Cardiac muscle cell (in vitro differentiated cells and primary cell): ENCODE results near the gene SLU7. TPM values are rescaled to one million over a fixed set of nuclear protein-coding genes. Genes with fewer than 3 reads are reported as not detected.
"Not testable (repeated sequence)": the region's sequence is repeated elsewhere in the genome, so short reads cannot be mapped to it uniquely, and the experiment has no call there.

ENCODE experiments used
- DNase-seq, 2 donors: peaks; one replicate each; pipeline versions ENCODE4 v3.0.0 to v3.0.0-alpha.2; 2010 to 2017; ENCODE audit warnings: low read depth in 1 of 2, low spot score in 1 of 2
- H3K27ac ChIP-seq: fragments of 200-600 bp; sonication (generic); 2 replicates; pipeline ENCODE4 v1.5.1; 2016
- H3K27me3 ChIP-seq: fragments of 200-600 bp; sonication (generic); 2 replicates; pipeline ENCODE4 v1.6.0; 2016; ENCODE audit warnings: control low read depth
- H3K36me3 ChIP-seq: fragments of 200-600 bp; sonication (generic); 2 replicates; pipeline ENCODE4 v1.5.1; 2016; ENCODE audit warnings: control low read depth
- H3K4me1 ChIP-seq: fragments of 200-600 bp; sonication (generic); 2 replicates; pipeline ENCODE4 v1.8.1; 2017; ENCODE audit warnings: low read depth, mild to moderate bottlenecking, mixed run types
- H3K4me3 ChIP-seq: fragments of 200-600 bp; sonication (generic); 2 replicates; pipeline ENCODE4 v1.5.1; 2016; ENCODE audit warnings: mild to moderate bottlenecking
- H3K9me3 ChIP-seq: fragments of 200-600 bp; sonication (generic); 2 replicates; pipeline ENCODE4 v1.5.1; 2017; ENCODE audit warnings: low read depth, mild to moderate bottlenecking, control low read depth
- polyA plus RNA-seq: library from polyadenylated mRNA; unstranded; fragments of >200 nt; fragmentation: Nextera tagmentation; extraction: Ambion mirVana; gene quantifications from 2 replicates; pipeline ENCODE4 v1.2.1, GENCODE V29; 2016
- total RNA-seq: library from RNA; depleted of rRNA; stranded (reverse); fragments of >200 nt; gene quantifications from 2 replicates; pipeline ENCODE4 v1.2.3, GENCODE V29; 2016
- TF ChIP-seq, protein P1 (sequence below): IDR thresholded peaks from 2 replicates; pipeline ENCODE4 v1.5.1; 2012; ENCODE audit warnings: low read depth, mild to moderate bottlenecking, low read length

Gene SLU7
- total and polyA plus RNA-seq, 2 experiments from 2014 or later: 30.1 to 49.7 TPM

DNA sequence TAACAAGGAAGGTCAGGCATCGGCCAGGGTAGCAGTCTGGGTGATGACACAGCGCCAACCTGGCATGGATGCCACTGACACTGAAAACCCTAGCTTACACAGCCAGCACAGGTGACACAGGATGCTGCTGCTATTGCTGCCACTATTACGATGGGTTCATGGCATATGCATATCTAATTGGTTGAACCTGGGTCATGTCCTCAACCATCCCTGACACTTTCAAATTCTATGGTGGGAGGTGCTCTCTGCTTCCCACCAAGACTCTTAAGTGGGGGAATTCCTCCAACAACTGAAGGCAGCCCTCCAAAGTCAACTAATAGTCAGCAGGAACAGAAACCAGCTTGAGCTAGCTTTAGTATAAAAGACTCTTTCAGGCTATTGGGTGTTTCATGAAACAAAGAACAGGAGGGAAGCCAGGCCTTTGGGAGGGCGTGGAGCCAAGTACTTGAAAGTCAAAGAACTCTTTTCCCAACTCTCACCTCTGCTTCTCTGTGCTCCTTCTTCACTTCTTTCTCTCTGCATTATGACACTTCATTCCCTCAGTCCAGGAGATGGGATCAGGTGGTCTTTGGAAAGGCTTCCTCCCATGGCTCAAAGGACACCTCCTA is 24.0 kb upstream of the SLU7 start:
- H3K4me3 ChIP-seq: no peak overlapping the region
- H3K27ac ChIP-seq: no peak overlapping the region
- no peaks in the 10 kb centered on the region for H3K36me3 ChIP-seq
- H3K9me3 ChIP-seq: no peaks in the 10 kb centered on the region
- no peaks in the 10 kb centered on the region for H3K4me1 ChIP-seq
- TF ChIP-seq, protein P1, sequence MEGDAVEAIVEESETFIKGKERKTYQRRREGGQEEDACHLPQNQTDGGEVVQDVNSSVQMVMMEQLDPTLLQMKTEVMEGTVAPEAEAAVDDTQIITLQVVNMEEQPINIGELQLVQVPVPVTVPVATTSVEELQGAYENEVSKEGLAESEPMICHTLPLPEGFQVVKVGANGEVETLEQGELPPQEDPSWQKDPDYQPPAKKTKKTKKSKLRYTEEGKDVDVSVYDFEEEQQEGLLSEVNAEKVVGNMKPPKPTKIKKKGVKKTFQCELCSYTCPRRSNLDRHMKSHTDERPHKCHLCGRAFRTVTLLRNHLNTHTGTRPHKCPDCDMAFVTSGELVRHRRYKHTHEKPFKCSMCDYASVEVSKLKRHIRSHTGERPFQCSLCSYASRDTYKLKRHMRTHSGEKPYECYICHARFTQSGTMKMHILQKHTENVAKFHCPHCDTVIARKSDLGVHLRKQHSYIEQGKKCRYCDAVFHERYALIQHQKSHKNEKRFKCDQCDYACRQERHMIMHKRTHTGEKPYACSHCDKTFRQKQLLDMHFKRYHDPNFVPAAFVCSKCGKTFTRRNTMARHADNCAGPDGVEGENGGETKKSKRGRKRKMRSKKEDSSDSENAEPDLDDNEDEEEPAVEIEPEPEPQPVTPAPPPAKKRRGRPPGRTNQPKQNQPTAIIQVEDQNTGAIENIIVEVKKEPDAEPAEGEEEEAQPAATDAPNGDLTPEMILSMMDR: no peak
- peaks cover 9% of the 10 kb centered on the region for H3K27me3 ChIP-seq
- DNase-seq: no peak

DNA sequence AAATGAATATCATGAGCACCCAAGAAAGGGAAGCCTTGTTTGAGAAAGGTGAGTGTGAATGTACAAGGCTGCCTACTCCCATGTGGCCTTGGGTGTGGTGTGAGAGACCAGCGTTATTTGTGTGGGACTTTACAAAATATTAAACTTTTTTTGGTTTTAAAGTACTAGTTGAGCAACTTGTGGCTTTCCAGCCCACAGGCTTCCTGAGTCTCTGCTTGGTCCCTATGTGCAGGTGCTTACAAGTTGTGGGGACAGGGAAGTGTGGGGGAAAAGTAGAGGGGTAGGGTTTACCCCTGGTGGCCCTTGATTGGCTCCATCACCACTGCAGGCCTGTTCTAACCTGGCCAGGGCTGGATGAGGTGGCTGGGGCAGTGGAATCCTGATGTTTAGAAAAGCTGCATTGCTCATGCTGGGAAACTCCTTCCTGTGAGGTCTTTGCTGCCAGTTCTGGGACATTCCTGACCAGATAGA is 22.5 kb upstream of the SLU7 start:
- DNase-seq: no peak
- Histone ChIP-seq H3K27ac (no peak overlapping the region), H3K9me3 (no peaks in the 10 kb centered on the region), H3K4me1 (no peaks in the 10 kb centered on the region), H3K36me3 (no peaks in the 10 kb centered on the region), H3K4me3 (no peak overlapping the region), H3K27me3 (peaks cover 9% of the 10 kb centered on the region)
- TF ChIP-seq, protein P1: no peak

DNA sequence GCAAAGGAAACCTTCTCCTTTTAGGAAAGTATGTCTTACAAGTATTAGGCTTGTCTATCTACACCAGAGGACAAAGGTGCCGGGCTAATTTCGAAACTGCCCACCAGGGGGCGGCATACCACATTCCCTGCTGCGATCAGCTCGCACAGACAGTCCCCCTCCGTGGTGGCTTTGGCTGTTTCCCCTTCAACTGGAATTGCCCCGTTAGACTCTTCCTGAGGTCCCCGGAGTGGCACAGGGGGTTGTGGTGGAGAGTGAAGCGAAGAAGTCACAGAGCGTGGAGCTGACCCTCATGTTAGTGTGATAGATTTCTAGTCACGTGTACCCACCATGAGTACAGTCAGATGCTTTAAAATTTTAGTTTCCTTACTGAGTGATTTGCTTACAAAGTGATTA is 20.3 kb upstream of the SLU7 start:
- peak overlapping the region; percentile 10 for H3K4me3 ChIP-seq
- DNase-seq: peak; percentile 83 to 85
- H3K36me3 ChIP-seq: no peaks in the 10 kb centered on the region
- H3K27ac ChIP-seq: no peak overlapping the region
- H3K27me3 ChIP-seq: peaks cover 9% of the 10 kb centered on the region
- no peaks in the 10 kb centered on the region for H3K9me3 ChIP-seq
- H3K4me1 ChIP-seq: no peaks in the 10 kb centered on the region
- TF ChIP-seq, protein P1: peak; percentile 90

DNA sequence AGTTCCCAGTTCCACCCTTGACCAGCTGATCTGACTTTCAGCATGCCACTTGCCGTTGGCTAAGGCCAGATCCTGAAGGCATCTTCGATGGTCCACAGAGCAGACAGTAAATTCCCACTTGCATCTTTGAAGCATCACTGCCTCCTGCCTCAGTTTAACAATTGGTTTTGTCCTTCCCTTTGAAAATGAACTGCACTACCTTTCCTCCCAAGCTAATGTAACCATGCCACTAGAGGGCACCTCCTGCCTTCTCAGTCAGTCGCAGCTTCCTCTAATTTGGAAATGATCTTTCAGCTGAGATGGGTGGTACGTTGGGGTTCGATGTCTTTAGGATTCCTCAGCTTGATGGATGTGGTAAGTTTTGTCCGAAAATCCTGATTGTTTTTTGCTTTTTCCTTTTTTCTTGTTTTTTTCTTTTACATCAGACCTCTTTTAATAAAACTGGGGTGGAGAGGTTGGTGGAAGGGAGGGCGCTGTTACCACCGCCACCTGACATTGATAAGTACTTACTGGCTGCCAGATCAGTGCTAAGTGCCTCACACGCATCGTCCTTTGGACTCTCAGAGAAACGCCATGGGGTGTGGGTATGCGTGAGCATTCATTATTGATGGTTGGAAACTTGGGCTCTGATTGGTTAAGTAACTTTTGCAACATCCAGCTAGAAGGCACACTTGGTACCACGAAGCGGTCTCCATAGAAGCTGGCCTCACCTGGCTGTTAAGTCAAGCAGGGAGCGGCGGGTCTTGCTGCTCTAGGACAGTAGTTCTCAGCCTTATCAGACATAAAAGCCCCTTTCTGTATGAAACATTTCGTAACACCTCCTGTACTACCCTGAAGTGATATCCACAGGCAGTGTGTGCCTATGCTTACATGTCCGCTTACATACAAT is 19.7 kb upstream of the SLU7 start:
- Histone ChIP-seq H3K27me3 (peaks cover 9% of the 10 kb centered on the region), H3K4me1 (no peaks in the 10 kb centered on the region), H3K27ac (no peak overlapping the region), H3K4me3 (peak overlapping the region; percentile 10), H3K9me3 (no peaks in the 10 kb centered on the region), H3K36me3 (no peaks in the 10 kb centered on the region)
- peak; percentile 70 to 81 for DNase-seq
- TF ChIP-seq, protein P1: peak; percentile 92

DNA sequence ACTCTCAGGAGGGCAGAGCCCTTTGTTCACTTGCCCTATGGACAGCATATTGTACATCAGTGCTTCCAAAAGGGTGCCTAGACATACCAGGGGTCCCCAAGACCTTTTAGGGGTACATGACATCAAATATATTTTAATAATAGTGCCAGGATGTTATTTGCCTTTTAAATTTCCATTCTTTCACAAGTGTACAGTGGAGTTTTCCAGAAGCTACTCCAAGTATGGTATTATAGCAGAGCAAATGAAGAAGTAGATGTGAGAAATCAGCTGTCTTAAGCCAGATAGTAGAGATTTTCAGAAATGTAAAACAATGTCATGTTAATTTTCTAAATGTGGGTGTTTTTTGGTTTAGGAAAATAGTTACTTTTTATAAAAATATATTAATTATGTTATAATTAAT is 18.4 kb upstream of the SLU7 start:
- Histone ChIP-seq H3K4me1 (no peaks in the 10 kb centered on the region), H3K9me3 (no peaks in the 10 kb centered on the region), H3K36me3 (no peaks in the 10 kb centered on the region), H3K27me3 (peaks cover 9% of the 10 kb centered on the region), H3K27ac (no peak overlapping the region), H3K4me3 (no peak overlapping the region)
- no peak for DNase-seq
- TF ChIP-seq, protein P1: no peak

DNA sequence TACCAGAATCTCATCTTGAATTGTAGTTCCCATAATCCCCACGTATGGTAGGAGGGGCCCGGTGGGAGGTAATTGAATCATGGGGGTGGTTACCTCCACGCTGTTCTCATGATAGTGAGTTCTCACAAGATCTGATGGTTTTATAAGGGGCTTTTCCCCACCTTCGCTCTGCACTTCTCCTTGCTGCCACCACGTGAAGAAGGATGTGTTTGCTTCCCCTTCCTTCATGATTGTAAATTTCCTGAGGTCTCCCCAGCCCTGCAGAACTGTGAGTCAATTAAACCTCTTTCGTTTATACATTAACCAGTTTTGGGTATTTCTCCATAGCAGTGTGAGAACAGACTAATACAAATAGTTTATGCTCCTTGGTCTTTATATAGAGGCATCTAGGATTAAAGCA is 17.8 kb upstream of the SLU7 start:
- not testable (repeated sequence) for H3K27me3 ChIP-seq, H3K36me3 ChIP-seq, H3K4me3 ChIP-seq, H3K9me3 ChIP-seq, H3K27ac ChIP-seq, DNase-seq, H3K4me1 ChIP-seq
